ENCODE results near the gene UBE2O. TPM values are rescaled to one million over a fixed set of nuclear protein-coding genes. Genes with fewer than 3 reads are reported as not detected.

Gene UBE2O
- total and polyA plus RNA-seq, 2 donors (not counting 3 experiments of a cell fraction or from before 2014, with no cell fraction given), result 13.9 to 34.1 TPM

DNA sequence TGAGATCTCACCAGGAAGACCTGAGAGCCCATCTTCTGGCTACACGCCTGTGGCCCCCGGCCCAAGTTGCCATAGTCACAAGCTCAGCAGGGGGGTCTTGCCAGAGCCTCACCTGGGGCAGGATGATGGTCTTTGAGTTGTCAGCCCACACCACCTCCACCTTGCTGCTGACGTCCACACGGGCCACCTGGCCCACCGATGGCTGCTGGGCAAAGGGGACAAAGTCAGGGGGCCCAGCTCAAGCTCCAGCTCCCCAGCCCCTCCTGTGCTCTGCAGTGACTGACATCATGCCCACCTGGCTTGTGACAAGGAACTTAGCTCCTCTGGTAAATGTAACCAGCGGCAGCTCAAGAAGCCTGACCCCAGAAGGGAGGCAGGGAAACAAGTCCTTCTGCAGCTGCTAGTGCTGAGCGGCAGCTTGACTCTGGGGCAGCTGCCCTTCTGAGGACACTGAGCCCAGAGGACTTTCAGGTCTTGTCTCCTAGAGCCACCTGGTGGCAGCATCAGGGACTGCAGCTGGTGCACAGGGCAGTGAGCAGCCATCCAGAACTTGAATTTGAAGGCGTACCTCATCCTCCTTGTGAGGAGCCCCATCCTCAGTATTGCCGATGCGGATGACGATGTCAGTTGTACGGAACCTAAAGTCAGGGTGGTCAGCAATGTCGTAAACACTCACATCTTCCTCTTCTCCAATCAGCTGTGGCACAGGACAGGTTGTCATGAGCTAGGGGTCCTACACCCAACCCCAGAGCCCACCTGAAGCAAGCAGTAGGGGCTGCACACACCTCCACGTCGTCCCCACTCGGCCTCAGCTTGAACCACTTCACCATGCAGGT is 55.0 kb downstream of the UBE2O start:
- Histone ChIP-seq H3K27ac (ENCODE audit: insufficient read depth, low read depth, low read length) (no peak overlapping the region), H3K4me3 (replicated peaks in 1 of 3; ENCODE audit: insufficient read depth in 1 of 3, low read depth in 1 of 3, low read length in 3 of 3) (no peak overlapping the region), H3K4me2 (ENCODE audit: insufficient read depth, low read length) (no peak overlapping the region), H3K4me1 (ENCODE audit: control insufficient read depth, extremely low read depth, insufficient read depth, low read length) (no peaks in the 10 kb centered on the region), H3K36me3 (ENCODE audit: control insufficient read depth in 2 of 2, extremely low read depth in 1 of 2, insufficient read depth in 2 of 2, low read length in 2 of 2) (peaks cover 6 to 57% of the 10 kb centered on the region in 2 experiments), H2AFZ (ENCODE audit: low read depth, low read length) (no peak overlapping the region), H3K79me2 (ENCODE audit: control insufficient read depth, insufficient read depth, low read length) (no peaks in the 10 kb centered on the region), H3K9me3 (replicated peaks; ENCODE audit: control insufficient read depth, insufficient read depth, low read length) (no peaks in the 10 kb centered on the region), H3K9me1 (replicated peaks; ENCODE audit: control insufficient read depth, extremely low read depth, insufficient read depth, low read length) (no peaks in the 10 kb centered on the region), H3K9ac (replicated peaks; ENCODE audit: extremely low read depth, insufficient read depth, low read length) (no peak overlapping the region), H4K20me1 (replicated peaks; ENCODE audit: control insufficient read depth, extremely low read depth, insufficient read depth, low read length) (no peaks in the 10 kb centered on the region), H3K27me3 (ENCODE audit: control insufficient read depth in 2 of 2, insufficient read depth in 2 of 2, low read length in 2 of 2) (no peaks in the 10 kb centered on the region)
- CTCF ChIA-PET, result interaction anchor here (0.6 to 4.7 kb wide), 43 partner anchors 8 to 378 kb away, joined by 3 to 155 read pairs (median 4); partner anchors contain the start of genes EXOC7, PRPSAP1, QRICH2 and RHBDF2
- BruUV-seq (replicated peaks), result no TSS peak
- dilution Hi-C loops (cut with MboI; ENCODE audit: extremely low pct_ligation_motif_present, low sequenced_read_pairs) (no loop called here), intact Hi-C loops (cut with micrococcal nuclease) (loop anchor here (1.0 to 2.0 kb wide), 5 partner anchors 9 to 95 kb away; no protein-coding TSS in a partner anchor)
- TF ChIP-seq EZH2 (IDR thresholded peaks at IDR 0.05; ENCODE audit: borderline replicate concordance, low read depth, low read length, severe bottlenecking) (no peak), JUN (IDR thresholded peaks at IDR 0.05; ENCODE audit: borderline replicate concordance, insufficient read depth, insufficient read length, low read depth) (no peak), MYC (IDR thresholded peaks at IDR 0.05; ENCODE audit: low read depth, low read length) (no peak), POLR2AphosphoS5 (IDR thresholded peaks at IDR 0.05; ENCODE audit: insufficient read depth, low read depth, low read length) (no peak)
- TF ChIP-seq, protein P1, sequence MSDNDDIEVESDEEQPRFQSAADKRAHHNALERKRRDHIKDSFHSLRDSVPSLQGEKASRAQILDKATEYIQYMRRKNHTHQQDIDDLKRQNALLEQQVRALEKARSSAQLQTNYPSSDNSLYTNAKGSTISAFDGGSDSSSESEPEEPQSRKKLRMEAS (IDR thresholded peaks at IDR 0.05; ENCODE audit: insufficient read depth, insufficient read length), result no peak
- TF ChIP-seq, protein P2, sequence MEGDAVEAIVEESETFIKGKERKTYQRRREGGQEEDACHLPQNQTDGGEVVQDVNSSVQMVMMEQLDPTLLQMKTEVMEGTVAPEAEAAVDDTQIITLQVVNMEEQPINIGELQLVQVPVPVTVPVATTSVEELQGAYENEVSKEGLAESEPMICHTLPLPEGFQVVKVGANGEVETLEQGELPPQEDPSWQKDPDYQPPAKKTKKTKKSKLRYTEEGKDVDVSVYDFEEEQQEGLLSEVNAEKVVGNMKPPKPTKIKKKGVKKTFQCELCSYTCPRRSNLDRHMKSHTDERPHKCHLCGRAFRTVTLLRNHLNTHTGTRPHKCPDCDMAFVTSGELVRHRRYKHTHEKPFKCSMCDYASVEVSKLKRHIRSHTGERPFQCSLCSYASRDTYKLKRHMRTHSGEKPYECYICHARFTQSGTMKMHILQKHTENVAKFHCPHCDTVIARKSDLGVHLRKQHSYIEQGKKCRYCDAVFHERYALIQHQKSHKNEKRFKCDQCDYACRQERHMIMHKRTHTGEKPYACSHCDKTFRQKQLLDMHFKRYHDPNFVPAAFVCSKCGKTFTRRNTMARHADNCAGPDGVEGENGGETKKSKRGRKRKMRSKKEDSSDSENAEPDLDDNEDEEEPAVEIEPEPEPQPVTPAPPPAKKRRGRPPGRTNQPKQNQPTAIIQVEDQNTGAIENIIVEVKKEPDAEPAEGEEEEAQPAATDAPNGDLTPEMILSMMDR (IDR thresholded peaks at IDR 0.05; ENCODE audit: extremely low read depth in 1 of 2, insufficient read depth in 1 of 2, low read depth in 1 of 2, low read length in 2 of 2), result peak; percentile 92 to 93
- POLR2A ChIA-PET, result no interaction called here
- FAIRE-seq, result peak; percentile 98
- peak; percentile 81 for DNase-seq (ENCODE audit: low read depth, low spot score)
